OCI-LY1 (cell line): ENCODE data around the gene RPS6KL1.

Experiments used
- EZH2 ChIP-seq: fragments of 200-600 bp; sonication (generic), shearing (Covaris generic); IDR thresholded peaks from 2 replicates; pipeline ENCODE4 v1.8.0; 2017; ENCODE audit warnings: borderline replicate concordance, mixed run types, mild to moderate bottlenecking, antibody characterized with exemption, low read length, moderate library complexity, mixed read lengths
- TF ChIP-seq, protein P1 (sequence below): fragments of 200-600 bp; sonication (generic), shearing (Covaris generic); IDR thresholded peaks from 2 replicates; pipeline ENCODE4 v1.5.1; 2017; ENCODE audit warnings: mild to moderate bottlenecking, antibody characterized with exemption, low read length, moderate library complexity, mixed read lengths

- TF ChIP-seq, protein P1, sequence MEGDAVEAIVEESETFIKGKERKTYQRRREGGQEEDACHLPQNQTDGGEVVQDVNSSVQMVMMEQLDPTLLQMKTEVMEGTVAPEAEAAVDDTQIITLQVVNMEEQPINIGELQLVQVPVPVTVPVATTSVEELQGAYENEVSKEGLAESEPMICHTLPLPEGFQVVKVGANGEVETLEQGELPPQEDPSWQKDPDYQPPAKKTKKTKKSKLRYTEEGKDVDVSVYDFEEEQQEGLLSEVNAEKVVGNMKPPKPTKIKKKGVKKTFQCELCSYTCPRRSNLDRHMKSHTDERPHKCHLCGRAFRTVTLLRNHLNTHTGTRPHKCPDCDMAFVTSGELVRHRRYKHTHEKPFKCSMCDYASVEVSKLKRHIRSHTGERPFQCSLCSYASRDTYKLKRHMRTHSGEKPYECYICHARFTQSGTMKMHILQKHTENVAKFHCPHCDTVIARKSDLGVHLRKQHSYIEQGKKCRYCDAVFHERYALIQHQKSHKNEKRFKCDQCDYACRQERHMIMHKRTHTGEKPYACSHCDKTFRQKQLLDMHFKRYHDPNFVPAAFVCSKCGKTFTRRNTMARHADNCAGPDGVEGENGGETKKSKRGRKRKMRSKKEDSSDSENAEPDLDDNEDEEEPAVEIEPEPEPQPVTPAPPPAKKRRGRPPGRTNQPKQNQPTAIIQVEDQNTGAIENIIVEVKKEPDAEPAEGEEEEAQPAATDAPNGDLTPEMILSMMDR = no peak
- TF ChIP-seq EZH2 = no peak
These were observed 14.1 kb upstream of the RPS6KL1 start for GRCh38 chr14:74937171-74937570.
